DMS 273 treated with DMSO at 0.1 percent for 48 hours (cell line): ENCODE data around the gene COX6B2.

Experiments used
- DNase-seq: peaks from one replicate; lab custom pipeline; 2025; lab: John Stamatoyannopoulos, UW

The COX6B2 gene

DNA sequence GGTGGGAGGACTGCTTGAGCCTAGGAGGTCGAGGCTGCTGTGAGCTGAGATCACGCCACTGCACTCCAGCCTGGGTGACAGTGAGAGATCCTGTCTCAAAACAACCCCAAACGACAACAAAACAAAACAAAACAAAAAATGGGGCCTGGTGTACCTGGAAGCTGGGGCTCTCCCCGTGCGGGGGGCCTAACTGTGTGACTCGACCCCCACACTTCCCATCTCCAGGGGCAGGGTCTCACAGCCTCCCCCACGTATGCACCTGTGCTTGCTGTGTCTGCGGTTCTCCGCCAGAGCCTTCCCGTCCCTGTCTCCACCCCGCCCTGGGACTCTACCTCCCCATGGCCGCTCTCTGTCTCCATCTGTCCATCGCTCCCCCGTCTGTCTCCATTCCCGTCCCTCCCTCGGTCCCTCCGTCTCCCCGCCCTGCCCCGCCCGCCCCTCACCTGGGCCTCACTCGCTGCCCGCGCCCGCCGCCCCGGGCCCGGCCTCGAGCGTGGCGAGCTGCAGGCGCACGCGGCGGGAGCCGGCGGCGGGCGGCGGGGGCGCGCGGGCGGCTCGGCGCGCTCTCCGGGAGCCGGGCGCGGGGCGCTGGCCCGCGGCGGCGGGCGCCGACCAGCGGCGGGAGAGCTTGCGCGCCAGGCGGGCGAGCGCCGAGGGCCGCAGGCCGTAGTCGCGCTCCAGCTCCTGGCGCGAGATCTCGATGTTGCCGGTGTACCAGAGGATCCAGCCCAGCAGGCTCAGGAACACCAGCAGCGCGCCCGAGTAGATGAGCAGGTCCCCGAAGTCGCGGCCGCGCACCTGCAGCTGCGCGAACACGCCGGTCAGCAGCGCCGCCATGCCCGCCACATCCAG lies 29.0 kb upstream of the COX6B2 start:
- no peak for DNase-seq

DNA sequence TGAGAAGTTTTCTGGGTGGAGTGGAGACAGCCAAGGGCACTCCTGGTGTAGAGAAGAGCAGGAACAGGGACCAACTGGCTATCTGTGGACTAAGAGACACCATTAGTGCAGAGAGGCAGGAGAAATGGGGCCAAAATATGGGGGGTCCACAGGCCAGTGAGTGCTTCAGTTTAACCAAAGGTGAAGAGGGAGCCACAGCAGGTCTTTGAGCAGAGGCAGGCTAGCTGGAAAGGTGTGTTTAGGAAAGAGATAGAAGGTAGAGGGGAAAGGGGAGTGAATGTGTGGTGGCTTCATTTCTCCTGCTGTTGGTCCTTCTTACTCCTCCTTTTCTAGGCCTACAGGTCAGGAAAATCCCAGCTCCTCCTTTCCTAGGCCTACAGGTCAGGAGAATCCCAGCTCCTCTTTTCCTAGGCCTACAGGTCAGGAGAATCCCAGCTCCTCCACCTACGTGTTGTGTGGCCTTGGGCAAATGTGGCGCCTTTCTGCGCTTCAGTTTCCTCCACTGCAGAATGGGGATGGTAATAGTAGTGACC lies 28.1 kb upstream of the COX6B2 start:
- DNase-seq: no peak

DNA sequence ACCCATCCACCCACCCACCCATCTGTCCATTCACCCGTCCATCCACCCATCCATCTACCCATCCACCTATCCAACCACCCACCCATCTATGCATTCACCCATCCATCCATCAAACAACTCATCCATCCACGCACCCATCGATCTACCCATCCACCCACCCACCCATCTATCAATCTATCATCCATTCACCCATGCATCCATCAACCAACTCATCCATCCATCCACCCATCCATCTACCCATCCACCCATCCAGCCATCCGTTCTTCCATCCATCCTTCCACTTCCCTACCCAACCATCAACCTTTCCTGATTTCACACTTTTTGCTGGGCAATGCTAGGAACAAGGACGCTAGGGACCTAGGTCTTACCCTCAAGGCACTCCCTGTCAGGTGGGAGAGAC lies 27.5 kb upstream of the COX6B2 start:
- DNase-seq: no peak

DNA sequence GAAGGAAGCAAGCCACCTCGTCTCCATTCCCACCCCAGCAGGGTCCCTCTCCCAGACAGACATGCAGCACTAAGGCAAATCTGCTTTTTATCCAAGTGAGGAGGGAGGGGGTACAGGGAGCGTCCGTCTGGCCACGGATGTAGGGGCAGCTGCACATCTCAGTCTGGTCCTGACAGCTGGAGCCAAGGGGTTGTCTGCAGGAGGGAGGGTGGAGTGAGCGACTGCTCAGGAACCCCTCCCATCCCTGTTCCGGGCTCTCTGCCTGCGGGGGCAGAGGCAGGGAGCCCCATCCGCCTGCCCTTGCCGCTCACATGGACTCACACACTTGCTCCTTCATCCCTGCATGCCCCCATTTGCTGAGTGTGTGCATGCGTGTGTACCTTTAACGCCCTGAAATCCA lies 24.7 kb upstream of the COX6B2 start:
- DNase-seq: peak; percentile 42

DNA sequence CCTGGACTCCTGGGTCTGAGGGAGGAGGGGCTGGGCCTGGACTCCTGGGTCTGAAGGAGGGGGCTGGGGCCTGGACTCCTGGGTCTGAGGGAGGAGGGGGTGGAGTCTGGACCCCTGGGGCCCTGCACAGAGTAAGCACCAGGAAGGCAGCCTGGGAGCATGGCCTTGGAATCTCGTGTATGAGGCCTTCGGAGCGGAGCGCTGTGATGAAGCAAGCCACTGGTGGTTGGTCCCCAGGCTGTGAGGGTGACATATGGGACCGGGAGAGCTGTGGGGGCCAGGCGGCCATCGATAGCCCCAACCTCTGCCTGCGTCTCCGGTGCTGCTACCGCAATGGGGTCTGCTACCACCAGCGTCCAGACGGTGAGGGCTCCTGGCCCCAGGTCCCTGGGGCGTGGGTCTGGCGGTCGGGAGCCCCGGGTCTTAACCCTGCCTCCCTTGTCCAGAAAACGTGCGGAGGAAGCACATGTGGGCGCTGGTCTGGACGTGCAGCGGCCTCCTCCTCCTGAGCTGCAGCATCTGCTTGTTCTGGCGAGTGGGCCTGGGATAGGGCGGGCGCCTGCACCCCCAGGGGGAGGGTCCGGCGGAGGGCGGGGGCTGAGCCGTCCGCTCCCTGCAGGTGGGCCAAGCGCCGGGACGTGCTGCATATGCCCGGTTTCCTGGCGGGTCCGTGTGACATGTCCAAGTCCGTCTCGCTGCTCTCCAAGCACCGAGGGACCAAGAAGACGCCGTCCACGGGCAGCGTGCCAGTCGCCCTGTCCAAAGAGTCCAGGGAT lies 23.0 kb upstream of the COX6B2 start:
- DNase-seq: no peak

DNA sequence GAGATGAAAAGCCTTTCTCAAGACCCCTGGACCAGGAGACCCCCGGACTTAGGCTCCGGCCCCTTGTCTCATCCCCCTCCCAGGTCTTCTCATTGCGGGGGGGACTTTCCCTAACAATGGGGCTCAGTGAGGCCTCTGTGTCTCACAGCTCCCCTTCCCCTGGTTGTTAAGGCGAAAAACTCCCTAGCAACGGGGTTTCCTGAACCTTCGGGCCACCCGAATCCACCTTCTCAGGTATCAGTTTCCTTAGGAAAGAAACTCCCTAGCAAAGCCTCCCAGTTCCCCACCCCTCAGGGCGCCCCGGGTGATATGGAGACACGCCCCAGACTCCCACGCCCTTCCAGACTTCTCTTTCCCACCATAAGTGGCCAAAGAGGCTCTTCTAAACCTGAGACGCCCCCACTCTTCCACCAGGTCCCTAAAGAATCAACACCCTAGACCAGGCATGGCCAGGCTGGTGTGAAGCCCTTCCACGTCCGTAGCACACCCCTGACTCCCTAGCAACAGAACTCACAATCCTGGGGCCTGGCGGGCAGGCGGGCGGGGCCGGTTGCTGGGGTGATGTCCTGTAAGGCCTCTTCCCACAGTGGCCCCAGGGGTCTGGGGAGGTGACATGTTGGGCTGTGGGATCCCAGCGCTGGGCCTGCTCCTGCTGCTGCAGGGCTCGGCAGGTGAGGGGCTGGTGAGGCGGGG lies 21.9 kb upstream of the COX6B2 start, which contains the start of gene TMEM190:
Gene TMEM190, plus strand, starts transcription at position 586 of the 693 bp plus-strand sequence. Its CDS starts 28 bp downstream, at position 614.
- no peak for DNase-seq

DNA sequence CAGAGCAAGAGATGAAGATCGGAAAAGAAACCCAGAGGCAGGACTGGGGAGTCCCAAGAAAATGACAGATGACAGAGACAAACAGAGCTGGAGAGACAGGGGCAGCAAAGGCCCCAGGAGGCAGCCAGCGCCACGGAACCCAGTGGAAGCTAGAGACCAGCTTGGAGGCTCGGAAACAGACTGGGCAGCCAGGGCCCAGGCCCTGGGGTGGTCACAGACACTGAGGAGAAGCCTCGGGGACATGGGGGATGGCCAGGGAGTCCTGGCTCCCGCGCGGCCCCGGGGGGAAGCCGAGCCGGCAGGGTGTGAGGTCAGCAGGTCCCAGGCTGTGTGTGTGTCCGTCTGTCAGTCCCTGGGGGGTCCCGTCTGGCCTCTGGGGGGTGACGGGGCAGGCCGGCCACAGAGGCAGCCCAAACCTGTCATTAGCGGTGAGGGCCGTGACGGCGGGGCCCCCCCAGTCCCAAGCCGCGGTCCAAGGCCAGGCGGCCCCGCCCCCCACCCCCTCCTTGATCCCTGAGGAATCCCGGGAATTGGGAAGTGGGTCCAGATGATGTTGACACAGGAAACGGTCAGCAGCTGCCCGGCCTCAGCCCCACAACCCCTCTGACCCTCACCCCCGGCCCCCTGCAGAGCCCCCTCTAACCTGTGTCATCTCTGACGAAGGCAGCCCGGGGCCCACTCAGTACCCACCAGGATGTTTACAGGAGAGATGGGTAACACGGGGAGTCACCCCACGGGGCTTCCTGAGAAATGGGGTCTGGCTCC lies 19.7 kb upstream of the COX6B2 start:
- DNase-seq: no peak

DNA sequence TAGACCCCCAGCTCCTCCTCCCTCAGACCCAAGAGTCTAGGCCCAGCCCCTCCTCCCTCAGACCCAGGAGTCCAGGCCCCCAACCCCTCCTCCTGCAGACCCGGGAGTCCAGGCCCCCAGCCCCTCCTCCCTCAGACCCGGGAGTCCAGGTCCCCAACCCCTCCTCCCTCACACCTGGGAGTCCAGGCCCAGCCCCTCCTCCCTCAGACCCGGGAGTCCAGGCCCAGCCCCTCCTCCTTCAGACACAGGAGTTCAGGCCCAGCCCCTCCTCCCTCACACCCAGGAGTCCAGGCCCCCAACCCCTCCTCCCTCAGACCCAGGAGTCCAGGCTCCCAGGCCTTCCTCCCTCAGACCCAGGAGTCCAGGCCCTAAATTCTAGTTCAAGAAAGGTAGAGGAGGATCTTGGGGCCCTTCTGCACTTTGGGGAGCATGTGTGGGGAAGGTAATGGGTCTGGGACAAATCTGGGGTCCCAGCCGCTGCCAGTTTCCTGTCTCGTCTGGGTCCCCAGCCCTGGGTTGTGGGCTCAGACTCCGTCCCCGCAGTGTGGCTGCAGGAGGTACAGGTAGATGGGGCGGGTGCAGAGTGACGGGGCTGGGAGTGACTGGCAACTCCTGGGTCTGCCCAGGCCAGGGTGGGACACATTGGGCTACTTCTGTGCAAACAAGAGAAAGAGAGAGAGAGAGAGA lies 18.9 kb upstream of the COX6B2 start:
- no peak for DNase-seq

DNA sequence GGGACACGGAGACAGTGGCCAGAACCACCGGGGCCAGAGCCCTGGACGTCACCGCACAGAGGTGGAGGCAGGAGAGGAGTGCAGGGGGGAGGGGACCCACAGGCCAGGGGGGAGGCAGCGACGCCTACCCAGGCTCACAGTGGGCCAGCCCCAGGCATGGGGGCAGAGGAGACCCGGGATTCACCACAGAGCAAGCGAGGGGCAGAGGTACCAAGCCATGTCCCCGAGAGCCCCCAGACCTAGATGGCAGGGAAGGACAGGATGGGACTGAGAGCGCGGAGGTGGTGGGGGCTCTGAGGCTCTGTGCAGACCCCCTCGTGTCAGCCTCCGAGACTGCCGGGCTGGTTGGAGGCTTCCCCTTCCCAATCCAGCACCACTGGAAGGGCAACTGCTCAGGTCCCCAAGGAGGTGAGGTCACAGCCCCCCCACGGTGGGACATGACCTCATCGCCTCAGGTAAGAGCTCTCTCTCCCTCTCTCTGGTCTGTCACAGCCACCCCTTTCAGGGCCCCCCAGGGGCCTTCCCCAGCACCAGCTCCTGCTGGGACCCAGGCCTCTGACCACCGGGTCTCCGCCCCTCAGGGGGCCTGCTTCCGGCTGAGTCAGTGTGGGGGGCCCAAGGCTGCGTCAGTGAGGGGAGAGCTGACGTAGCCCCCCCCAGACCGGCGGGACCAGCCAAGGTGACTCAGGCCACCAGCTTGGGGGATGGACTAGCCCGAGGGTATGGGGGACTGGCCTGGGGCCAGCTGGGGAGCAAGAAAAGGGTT lies 18.0 kb upstream of the COX6B2 start:
- DNase-seq: no peak

DNA sequence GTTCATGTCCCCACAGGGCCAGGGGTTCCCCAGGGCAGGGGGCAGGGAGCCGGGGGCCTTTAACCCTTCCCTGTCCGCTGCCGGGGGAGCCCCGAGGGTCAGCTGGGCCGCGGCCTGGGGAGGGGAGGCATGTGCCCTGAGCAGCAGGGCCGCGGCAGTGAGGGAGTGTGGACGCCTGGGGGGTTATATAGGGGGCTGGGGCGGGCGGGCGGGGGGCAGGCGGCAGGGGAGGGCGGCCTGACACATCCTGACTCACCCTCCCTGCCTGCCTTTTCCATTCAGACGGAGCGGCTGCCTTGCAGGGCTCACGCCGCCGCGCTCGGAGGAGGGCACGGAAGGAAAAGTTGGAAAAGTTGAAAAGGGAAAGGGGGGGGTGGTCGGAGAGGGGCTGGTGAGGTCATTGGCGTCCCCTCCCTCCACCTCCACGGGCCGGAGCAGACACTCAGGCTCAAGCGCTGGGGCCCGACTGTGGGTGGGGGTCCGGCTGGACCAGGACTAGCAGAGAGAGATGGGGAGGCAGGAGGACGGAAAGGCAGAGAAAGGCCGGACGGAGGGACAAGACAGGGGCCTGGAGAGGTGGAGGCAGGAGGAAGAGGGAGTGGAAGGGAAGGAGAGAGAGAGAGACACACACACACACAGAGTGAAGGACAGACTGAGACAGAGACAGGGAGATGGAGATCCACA lies 15.9 kb upstream of the COX6B2 start, which contains the start of gene IL11:
Gene IL11, minus strand, starts transcription at position 159 of the 684 bp plus-strand sequence. Its CDS starts 153 bp downstream, at position 6.
- DNase-seq: no peak

DNA sequence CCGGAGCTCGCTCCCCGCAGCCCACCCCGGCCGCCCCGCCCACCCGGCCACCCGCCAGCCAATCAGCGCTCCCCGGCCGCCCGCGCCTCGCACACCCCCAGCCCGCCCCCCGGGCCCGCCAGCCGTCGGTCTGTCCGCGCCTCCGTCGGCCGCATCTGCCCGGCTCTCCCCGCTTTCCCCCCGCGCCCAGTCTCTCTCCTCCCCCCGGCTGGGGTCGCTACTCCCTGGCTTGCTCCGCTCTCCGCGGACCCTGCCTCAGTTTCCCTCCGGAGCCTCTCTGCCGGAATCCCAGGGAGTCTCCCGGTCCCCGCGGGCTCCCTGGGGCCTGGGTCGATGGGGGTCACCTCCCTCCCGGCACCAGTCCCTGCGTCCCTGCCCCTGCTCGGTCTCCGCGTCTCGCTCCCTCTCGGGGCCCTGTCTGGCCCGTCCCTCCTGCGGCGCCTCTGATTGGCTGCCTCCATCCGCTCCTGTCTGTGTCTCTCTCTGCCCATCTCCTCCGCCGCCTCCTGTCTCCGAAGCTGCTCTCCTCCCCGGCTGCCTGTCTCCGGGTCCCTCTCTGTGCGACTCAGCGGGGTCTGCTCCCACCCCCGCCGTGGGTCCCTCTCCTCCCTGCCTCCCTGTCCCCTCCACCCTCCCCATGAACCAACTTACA lies 15.3 kb upstream of the COX6B2 start:
- DNase-seq: peak; percentile 29

DNA sequence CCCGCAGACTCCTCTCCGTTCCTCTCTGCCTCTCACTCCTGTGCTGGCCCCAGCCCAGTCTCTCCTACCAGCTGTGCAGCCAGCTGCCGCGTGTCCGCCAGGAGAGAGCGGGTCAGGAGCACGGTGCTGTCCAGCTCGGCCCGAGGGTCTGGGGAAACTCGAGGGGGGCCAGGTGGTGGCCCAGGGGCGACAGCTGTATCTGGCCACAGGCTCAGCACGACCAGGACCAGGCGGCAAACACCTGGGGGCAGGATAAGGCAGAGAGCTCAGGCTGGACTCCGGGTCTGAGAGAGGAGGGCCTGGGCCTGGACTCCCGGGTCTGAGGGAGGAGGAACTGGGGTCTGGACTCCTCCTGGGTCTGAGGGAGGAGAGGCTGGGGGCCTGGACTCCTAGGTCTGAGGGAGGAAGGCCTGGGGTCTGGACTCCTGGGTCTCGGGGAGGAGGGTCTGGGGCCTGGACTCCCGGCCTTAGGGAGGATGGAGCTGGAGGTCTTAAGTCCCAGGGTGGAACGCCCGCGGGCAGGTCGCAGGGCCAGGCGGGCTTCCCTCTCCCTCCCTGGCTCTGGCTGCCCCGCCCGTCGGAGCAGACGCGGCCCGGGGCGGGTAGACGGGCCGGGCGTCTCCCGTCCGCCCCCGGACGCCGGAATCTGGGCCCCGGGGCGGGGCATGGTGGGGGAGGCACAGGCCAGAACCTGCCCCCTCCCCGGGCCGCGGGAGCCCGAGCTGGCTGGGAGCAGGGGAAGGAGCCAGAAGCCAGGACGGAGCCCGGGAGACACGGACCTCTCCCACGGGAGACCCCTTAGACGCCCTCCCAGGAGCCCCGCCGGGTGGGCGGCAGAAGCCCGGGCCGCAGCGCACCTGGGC lies 14.4 kb upstream of the COX6B2 start:
- DNase-seq: no peak

DNA sequence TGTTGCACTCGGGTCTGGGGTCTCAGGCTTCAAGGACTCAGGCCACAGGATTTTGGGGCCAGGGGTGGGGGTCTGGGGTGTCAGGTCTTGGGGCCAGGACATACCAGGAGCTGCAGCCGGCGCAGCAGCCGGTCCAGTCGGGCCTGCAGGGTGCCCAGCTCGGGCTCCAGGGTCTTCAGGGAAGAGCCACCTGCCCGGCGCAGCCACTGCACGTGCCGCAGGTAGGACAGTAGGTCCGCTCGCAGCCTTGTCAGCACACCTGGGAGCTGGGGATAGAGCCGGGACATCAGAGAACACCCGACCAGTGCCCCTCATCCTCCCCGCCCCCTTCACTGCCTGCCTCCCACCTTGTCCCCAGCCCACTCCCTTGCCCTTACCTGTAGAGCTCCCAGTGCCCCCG lies 13.6 kb upstream of the COX6B2 start:
- no peak for DNase-seq

DNA sequence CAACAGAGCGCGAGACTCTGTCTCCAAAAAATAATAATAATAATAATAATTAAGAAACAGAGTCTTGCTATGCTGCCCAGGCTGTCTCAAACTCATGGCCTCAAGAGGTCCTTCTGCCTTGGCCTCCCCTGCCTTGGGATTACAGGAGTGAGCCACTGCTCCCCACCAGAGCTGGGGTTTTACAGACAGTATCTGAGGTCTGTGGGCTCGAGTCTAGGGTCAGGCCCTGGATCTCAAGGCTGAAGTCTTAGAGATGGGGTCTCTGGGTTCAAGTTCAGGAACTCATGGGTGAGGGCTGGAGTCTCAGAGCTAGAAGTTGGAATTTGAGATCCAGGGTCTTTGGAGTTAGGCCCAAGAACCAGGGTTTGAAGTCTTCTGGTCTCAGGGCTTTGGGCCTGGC lies 12.3 kb upstream of the COX6B2 start:
- no peak for DNase-seq

DNA sequence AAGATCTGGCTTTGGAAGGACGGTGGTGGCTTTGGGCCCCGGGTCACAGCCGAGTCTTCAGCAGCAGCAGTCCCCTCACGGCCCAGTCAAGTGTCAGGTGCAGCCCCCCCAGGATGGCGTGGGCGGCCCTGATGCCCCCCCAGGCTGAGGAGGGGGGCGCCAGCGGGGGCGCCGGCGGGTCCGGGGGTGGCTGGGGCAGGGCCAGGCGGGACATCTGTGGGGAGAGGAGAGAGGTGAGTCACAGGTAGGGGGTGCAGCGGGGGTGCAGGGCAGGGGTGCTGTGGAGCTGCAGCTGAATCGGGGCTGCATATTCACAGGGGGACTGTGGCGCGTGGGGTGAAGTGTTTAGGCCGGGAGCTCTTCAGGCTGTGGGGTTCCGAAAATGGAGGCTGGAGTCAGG lies 11.4 kb upstream of the COX6B2 start:
- DNase-seq: no peak

DNA sequence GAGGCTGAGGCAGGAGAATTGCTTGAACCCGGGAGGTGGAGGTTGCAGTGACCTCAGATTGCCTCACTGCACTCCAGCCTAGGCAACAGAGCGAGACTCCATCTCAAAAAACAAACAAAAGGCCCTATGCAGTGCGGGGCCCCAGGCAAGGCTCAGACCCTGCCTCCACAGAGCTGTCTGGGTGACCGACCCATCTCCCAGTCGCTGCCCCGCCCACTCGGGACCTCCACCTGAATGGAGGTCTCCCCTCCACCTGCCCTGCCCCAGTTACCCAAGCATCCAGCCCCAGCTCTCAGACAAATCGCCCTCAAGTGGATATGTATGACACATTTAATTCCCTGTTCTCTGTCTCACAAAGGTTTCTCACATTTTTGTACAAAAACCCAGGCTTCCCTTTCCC lies 10.7 kb upstream of the COX6B2 start:
- no peak for DNase-seq

DNA sequence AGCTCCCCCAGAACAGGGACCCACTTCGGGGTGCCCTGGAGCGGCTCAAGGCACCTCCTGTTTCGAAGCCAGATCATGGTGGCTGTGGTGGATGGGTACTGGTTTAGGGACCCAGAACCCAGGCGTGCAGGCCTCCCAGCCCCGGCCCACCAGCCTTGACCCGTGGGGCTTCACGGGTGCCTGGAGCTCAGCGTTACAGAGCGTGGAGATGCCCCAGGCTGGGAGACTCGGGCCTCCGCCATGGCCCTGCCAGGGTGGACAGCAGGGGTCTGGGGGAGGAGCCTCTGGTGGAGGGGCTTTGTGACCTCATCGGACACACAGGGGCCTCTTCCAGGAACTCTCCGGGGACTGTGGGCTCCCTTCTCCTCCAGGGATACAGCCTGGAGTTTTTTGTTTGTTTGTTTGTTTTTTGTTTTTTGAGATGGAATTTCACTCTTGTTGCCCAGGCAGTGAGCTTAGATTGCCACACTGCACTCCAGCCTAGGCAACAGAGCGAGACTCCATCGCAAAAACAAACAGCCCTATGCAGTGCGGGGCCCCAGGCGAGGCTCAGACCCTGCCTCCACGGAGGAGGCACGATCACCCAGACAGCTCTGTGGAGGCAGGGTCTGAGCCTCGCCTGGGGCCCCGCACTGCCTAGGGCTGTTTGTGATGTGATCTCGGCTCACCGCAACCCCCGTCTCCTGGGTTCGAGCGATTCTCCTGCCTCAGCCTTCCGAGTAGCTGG lies 8.6 kb upstream of the COX6B2 start, which contains the start of gene GARIN5B:
Gene GARIN5B, minus strand, starts transcription at position 271 of the 727 bp plus-strand sequence. Its CDS starts 194 bp downstream, at position 77.
- no peak for DNase-seq
